Mesothelial cell of epicardium (in vitro differentiated cells): ENCODE results near the gene YIPF2. TPM values are rescaled to one million over a fixed set of nuclear protein-coding genes. Genes with fewer than 3 reads are reported as not detected.

ENCODE experiments used
- DNase-seq, 2 experiments: peaks; one replicate each; pipeline ENCODE4 v3.0.0; 2021; ENCODE audit warnings: low spot score in 2 of 2; ENCODE audit not compliant: unreplicated experiment in 2 of 2
- H3K27ac Mint-ChIP-seq: 2 replicates; pipeline ENCODE4 v1.8.0; 2021; ENCODE audit warnings: mixed read lengths
- H3K27me3 Mint-ChIP-seq: 2 replicates; pipeline ENCODE4 v1.8.0; 2021; ENCODE audit warnings: low read depth, mixed read lengths
- H3K36me3 Mint-ChIP-seq: 2 replicates; pipeline ENCODE4 v1.8.0; 2021; ENCODE audit warnings: mixed read lengths
- H3K4me1 Mint-ChIP-seq: 2 replicates; pipeline ENCODE4 v1.8.0; 2021; ENCODE audit warnings: mixed read lengths
- H3K4me3 Mint-ChIP-seq: 2 replicates; pipeline ENCODE4 v1.8.0; 2021; ENCODE audit warnings: mild to moderate bottlenecking, moderate library complexity, mixed read lengths
- H3K9me3 Mint-ChIP-seq: 2 replicates; pipeline ENCODE4 v1.8.0; 2021; ENCODE audit warnings: mixed read lengths
- total RNA-seq: library from RNA; stranded (reverse); gene quantifications from 3 replicates; pipeline ENCODE4 v1.2.1, GENCODE V29; 2021
- TF ChIP-seq, protein P1 (sequence below): fragments of 200-600 bp; sonication (generic); IDR thresholded peaks from one replicate; pipeline ENCODE4 v1.5.0; 2021; ENCODE audit warnings: antibody characterized with exemption; ENCODE audit not compliant: unreplicated experiment

Gene YIPF2
- total RNA-seq, 1 donor from 2014 or later, result 62.8 TPM

DNA sequence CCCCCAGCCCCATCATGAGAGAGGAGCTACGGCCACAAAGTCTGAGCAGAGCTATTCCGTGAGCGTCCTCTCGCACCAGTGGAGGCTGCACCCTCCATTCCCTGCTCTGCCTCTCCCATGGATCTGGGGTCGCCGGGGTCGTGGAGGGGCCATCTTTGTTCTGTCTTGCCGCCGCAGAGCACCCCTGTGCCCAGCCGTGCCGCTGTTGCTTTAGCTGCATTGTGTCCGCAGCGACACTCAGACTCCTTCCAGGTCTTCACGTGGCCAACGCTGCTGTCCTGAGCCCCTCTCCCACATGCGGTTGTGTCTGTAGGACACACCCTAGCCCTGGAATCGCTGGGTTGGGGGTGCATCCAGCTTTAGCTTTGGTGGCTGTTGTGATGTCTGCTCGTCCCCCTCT, 15.8 kb downstream of the YIPF2 start:
- no peak overlapping the region for H3K27ac Mint-ChIP-seq

GRCh38 chr19:10911579-10912363, 16.7 kb downstream of the YIPF2 start:
- Mint-ChIP-seq H3K4me3 (no peak overlapping the region), H3K9me3 (no peaks in the 10 kb centered on the region), H3K36me3 (peaks cover 15% of the 10 kb centered on the region)

More for the DNA sequence above, 15.8 kb downstream of the YIPF2 start:
- H3K4me3 Mint-ChIP-seq, result no peak overlapping the region
- H3K9me3 Mint-ChIP-seq, result no peaks in the 10 kb centered on the region
- DNase-seq, result no peak
- H3K27me3 Mint-ChIP-seq, result no peaks in the 10 kb centered on the region
- no peaks in the 10 kb centered on the region for H3K4me1 Mint-ChIP-seq
- TF ChIP-seq, protein P1, sequence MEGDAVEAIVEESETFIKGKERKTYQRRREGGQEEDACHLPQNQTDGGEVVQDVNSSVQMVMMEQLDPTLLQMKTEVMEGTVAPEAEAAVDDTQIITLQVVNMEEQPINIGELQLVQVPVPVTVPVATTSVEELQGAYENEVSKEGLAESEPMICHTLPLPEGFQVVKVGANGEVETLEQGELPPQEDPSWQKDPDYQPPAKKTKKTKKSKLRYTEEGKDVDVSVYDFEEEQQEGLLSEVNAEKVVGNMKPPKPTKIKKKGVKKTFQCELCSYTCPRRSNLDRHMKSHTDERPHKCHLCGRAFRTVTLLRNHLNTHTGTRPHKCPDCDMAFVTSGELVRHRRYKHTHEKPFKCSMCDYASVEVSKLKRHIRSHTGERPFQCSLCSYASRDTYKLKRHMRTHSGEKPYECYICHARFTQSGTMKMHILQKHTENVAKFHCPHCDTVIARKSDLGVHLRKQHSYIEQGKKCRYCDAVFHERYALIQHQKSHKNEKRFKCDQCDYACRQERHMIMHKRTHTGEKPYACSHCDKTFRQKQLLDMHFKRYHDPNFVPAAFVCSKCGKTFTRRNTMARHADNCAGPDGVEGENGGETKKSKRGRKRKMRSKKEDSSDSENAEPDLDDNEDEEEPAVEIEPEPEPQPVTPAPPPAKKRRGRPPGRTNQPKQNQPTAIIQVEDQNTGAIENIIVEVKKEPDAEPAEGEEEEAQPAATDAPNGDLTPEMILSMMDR, result no peak
- H3K36me3 Mint-ChIP-seq, result peaks cover 16% of the 10 kb centered on the region

GRCh38 chr19:10908380-10908960, 20.0 kb downstream of the YIPF2 start:
- no peak for DNase-seq
- H3K27me3 Mint-ChIP-seq, result no peaks in the 10 kb centered on the region
- no peaks in the 10 kb centered on the region for H3K9me3 Mint-ChIP-seq
- no peaks in the 10 kb centered on the region for H3K4me1 Mint-ChIP-seq
- TF ChIP-seq, protein P1, result no peak
- peaks cover 16% of the 10 kb centered on the region for H3K36me3 Mint-ChIP-seq
- no peak overlapping the region for H3K27ac Mint-ChIP-seq
- H3K4me3 Mint-ChIP-seq, result no peak overlapping the region

More at GRCh38 chr19:10911579-10912363, 16.7 kb downstream of the YIPF2 start:
- Mint-ChIP-seq H3K27me3 (no peaks in the 10 kb centered on the region), H3K4me1 (no peaks in the 10 kb centered on the region), H3K27ac (no peak overlapping the region)
- TF ChIP-seq, protein P1, result no peak
- DNase-seq, result no peak

DNA sequence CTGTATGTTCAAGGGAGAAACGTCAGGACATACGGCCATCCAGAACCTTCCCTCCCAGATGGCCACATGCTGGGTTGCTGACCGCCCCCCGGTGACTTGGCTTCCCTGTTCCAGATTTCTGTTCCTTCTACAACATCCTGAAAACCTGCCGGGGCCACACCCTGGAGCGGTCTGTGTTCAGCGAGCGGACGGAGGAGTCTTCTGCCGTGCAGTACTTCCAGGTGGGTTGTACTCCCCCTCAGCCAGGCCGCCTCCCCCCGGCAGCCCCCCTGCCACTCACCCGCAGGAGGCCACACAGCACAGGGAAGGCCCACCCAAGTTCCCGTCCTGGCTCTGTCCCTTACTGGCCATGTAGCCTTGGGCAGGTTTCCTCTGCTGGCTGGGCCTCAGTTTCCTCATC, 20.5 kb downstream of the YIPF2 start:
- TF ChIP-seq, protein P1, result no peak
- no peak for DNase-seq
- Mint-ChIP-seq H3K4me1 (no peaks in the 10 kb centered on the region), H3K27ac (no peak overlapping the region), H3K27me3 (no peaks in the 10 kb centered on the region), H3K36me3 (peaks cover 19% of the 10 kb centered on the region), H3K9me3 (peaks cover 3% of the 10 kb centered on the region), H3K4me3 (no peak overlapping the region)

DNA sequence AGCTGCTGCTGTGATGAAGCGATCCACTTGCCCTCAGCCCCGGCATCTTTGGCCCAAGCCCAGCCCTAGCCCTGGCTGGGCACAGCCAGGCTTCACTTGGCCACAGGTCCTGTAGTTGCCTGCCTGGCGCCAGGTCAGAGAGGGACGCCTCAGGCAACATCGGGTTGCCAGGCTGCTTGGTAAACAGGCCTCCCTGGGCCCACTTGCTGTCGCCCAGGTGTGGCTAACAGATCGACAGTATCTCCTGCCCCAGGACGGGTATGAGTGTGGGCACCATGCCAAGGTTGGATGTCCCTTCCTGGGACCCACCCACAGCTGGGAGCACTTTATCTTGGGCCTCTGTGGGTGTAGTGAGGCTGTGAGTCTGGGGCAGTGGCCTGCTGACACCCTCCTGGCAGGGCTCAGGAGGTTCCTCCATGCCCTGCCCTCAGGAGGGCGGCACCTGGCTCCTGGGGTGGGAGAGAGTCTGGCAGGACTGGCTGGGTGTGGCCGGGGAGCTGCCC, 29.2 kb downstream of the YIPF2 start:
- peaks cover 11% of the 10 kb centered on the region for H3K4me1 Mint-ChIP-seq
- H3K9me3 Mint-ChIP-seq, result peaks cover 7% of the 10 kb centered on the region
- H3K27me3 Mint-ChIP-seq, result no peaks in the 10 kb centered on the region
- peak overlapping the region; percentile 30 for H3K27ac Mint-ChIP-seq
- no peak for DNase-seq
- H3K4me3 Mint-ChIP-seq, result no peak overlapping the region
- TF ChIP-seq, protein P1, result no peak
- H3K36me3 Mint-ChIP-seq, result peaks cover 10% of the 10 kb centered on the region
